ENCODE results near the gene NDUFB10. TPM values are rescaled to one million over a fixed set of nuclear protein-coding genes. Genes with fewer than 3 reads are reported as not detected.

The NDUFB10 gene
- total RNA-seq, 1 donor from 2014 or later, result 153 TPM

DNA sequence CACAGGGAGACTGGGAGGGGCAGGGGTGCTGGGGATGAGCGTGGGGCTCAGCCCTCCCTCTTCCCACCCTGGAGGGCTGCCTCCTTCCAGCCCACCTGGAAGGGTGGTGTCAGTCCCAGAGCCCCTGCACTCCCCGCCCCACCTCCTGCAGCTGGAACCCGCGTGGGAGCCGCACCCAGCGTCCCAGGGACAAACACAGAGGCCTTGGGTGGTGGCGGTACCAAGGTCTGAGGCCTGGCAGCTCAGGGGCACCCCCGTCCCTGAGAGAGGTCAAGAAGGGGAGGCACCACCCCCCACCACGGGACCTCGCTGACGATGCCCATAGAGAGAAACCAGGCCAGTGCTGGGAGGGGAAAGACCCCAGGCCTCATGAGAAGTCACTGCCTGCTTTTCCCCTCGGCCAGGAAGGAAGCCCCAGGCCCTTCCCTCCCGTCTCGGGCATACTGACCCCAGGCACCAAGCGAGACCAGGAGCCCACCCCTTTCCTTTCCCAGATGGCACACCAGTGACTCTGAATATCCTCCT, 45.2 kb upstream of the NDUFB10 start:
- Histone ChIP-seq H3K4me3 (ENCODE audit: insufficient read depth, low read depth, low read length) (no peak overlapping the region), H3K9me3 (ENCODE audit: insufficient read depth, low read depth, low read length) (no peaks in the 10 kb centered on the region), H3K36me3 (ENCODE audit: insufficient read depth, low read length) (no peaks in the 10 kb centered on the region), H2AFZ (ENCODE audit: low read depth, low read length) (no peak overlapping the region), H3K27ac (ENCODE audit: low read depth, low read length) (no peak overlapping the region), H4K20me1 (ENCODE audit: insufficient read depth, low read length) (no peaks in the 10 kb centered on the region), H3K4me1 (ENCODE audit: insufficient read depth, low read length) (no peaks in the 10 kb centered on the region), H3K79me2 (ENCODE audit: insufficient read depth, low read length) (no peaks in the 10 kb centered on the region), H3K27me3 (ENCODE audit: insufficient read depth, low read length) (peaks cover 33% of the 10 kb centered on the region), H3K9ac (ENCODE audit: low read length) (no peak overlapping the region), H3K4me2 (ENCODE audit: low read length) (no peak overlapping the region)
- no peak overlapping the region for H3K4me3 Mint-ChIP-seq (ENCODE audit: unreplicated experiment)
- no peak for FAIRE-seq
- H3K4me1 Mint-ChIP-seq (ENCODE audit: low read depth, unreplicated experiment), result no peaks in the 10 kb centered on the region
- TF ChIP-seq, protein P1, sequence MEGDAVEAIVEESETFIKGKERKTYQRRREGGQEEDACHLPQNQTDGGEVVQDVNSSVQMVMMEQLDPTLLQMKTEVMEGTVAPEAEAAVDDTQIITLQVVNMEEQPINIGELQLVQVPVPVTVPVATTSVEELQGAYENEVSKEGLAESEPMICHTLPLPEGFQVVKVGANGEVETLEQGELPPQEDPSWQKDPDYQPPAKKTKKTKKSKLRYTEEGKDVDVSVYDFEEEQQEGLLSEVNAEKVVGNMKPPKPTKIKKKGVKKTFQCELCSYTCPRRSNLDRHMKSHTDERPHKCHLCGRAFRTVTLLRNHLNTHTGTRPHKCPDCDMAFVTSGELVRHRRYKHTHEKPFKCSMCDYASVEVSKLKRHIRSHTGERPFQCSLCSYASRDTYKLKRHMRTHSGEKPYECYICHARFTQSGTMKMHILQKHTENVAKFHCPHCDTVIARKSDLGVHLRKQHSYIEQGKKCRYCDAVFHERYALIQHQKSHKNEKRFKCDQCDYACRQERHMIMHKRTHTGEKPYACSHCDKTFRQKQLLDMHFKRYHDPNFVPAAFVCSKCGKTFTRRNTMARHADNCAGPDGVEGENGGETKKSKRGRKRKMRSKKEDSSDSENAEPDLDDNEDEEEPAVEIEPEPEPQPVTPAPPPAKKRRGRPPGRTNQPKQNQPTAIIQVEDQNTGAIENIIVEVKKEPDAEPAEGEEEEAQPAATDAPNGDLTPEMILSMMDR (IDR thresholded peaks at IDR 0.05; ENCODE audit: insufficient read depth, low read depth, low read length), result no peak
- no peak for TF ChIP-seq EZH2 (IDR thresholded peaks at IDR 0.05; ENCODE audit: insufficient read depth, low read length)
- H3K9me3 Mint-ChIP-seq (ENCODE audit: unreplicated experiment), result no peaks in the 10 kb centered on the region
- H3K27me3 Mint-ChIP-seq (ENCODE audit: low read depth, unreplicated experiment), result peaks cover 38% of the 10 kb centered on the region
- H3K27ac Mint-ChIP-seq (ENCODE audit: unreplicated experiment), result no peak overlapping the region
- no peaks in the 10 kb centered on the region for H3K36me3 Mint-ChIP-seq (ENCODE audit: low read depth, unreplicated experiment)
- no peak for DNase-seq (ENCODE audit: low read depth)

DNA sequence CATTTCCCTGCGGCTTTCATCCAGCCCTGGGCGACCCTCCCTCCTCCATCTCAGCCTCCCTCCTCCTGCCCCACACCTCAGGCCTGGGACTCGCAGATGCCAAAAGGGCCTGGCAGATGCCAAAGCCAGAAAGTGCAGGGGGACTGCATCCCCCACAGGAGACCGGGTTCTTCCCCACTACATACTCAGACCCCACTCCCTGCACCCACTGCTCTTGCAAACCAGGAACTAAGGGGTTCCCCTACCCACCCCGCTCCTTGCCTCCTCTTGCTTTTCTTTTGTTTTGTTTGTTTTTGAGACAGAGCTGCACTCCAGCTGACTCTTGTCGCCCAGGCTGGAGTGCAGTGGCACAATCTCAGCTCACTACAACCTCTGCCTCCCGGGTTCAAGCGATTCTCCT, 44.4 kb upstream of the NDUFB10 start:
- TF ChIP-seq, protein P1 (IDR thresholded peaks at IDR 0.05; ENCODE audit: insufficient read depth, low read depth, low read length), result no peak
- TF ChIP-seq EZH2 (IDR thresholded peaks at IDR 0.05; ENCODE audit: insufficient read depth, low read length), result no peak
- Histone ChIP-seq H3K79me2 (ENCODE audit: insufficient read depth, low read length) (no peaks in the 10 kb centered on the region), H4K20me1 (ENCODE audit: insufficient read depth, low read length) (no peaks in the 10 kb centered on the region), H3K36me3 (ENCODE audit: insufficient read depth, low read length) (no peaks in the 10 kb centered on the region), H2AFZ (ENCODE audit: low read depth, low read length) (no peak overlapping the region), H3K4me1 (ENCODE audit: insufficient read depth, low read length) (no peaks in the 10 kb centered on the region), H3K4me3 (ENCODE audit: insufficient read depth, low read depth, low read length) (no peak overlapping the region), H3K9ac (ENCODE audit: low read length) (no peak overlapping the region), H3K27me3 (ENCODE audit: insufficient read depth, low read length) (peaks cover 42% of the 10 kb centered on the region), H3K9me3 (ENCODE audit: insufficient read depth, low read depth, low read length) (no peaks in the 10 kb centered on the region), H3K27ac (ENCODE audit: low read depth, low read length) (no peak overlapping the region), H3K4me2 (ENCODE audit: low read length) (no peak overlapping the region)
- FAIRE-seq (no peak), DNase-seq (ENCODE audit: low read depth) (no peak)
- no peak overlapping the region for H3K4me3 Mint-ChIP-seq (ENCODE audit: unreplicated experiment)
- no peak overlapping the region for H3K27ac Mint-ChIP-seq (ENCODE audit: unreplicated experiment)
- peaks cover 41% of the 10 kb centered on the region for H3K27me3 Mint-ChIP-seq (ENCODE audit: low read depth, unreplicated experiment)
- no peaks in the 10 kb centered on the region for H3K36me3 Mint-ChIP-seq (ENCODE audit: low read depth, unreplicated experiment)
- no peaks in the 10 kb centered on the region for H3K4me1 Mint-ChIP-seq (ENCODE audit: low read depth, unreplicated experiment)
- no peaks in the 10 kb centered on the region for H3K9me3 Mint-ChIP-seq (ENCODE audit: unreplicated experiment)

DNA sequence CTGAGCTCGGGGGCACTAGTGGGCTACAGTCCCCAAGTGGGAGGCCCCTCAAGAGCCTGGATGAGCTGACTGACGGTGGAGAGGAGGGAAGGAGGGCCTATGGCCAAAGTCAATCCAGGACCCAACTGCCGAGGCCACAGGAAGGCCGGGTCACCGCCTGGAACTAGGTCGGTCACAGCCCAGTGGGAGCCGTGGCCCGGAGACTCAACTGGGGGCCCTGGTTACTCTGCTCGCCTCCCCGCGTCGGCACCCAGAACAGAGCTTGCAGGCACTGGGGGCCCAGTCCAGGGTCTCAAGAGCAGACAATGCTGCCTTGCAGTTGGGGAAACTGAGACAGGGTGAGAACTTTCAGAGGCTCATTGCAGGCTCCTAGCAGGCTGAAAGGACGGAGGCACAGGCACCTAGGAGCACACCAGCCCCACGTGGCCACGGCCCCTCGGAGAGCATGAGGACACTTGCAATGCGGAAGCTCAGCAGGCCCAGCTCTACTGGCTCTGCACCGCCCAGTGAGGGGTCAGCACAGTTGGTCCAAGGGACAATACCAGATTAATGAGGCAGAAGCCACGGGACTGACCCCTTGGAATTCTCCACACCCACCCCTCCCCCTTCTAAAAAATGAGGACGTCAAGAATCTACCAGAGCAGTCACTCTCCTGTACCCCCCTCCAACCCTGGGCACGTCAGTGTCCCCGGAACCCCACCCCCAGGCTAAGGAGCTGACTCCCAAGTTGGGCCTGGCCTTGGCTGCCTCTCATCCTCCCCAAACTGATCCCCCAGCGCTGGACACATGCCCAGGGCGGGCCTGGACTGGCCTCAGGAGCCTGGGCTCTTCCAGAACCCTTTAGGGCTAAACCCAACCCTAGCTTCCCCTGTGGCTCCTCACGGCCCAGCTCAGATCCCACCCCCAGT, 43.4 kb upstream of the NDUFB10 start:
- Histone ChIP-seq H2AFZ (ENCODE audit: low read depth, low read length) (no peak overlapping the region), H3K9me3 (ENCODE audit: insufficient read depth, low read depth, low read length) (no peaks in the 10 kb centered on the region), H3K9ac (ENCODE audit: low read length) (no peak overlapping the region), H3K4me1 (ENCODE audit: insufficient read depth, low read length) (no peaks in the 10 kb centered on the region), H3K4me2 (ENCODE audit: low read length) (no peak overlapping the region), H3K36me3 (ENCODE audit: insufficient read depth, low read length) (no peaks in the 10 kb centered on the region), H3K27me3 (ENCODE audit: insufficient read depth, low read length) (peaks cover 51% of the 10 kb centered on the region), H4K20me1 (ENCODE audit: insufficient read depth, low read length) (no peaks in the 10 kb centered on the region), H3K4me3 (ENCODE audit: insufficient read depth, low read depth, low read length) (no peak overlapping the region), H3K79me2 (ENCODE audit: insufficient read depth, low read length) (no peaks in the 10 kb centered on the region), H3K27ac (ENCODE audit: low read depth, low read length) (no peak overlapping the region)
- no peaks in the 10 kb centered on the region for H3K36me3 Mint-ChIP-seq (ENCODE audit: low read depth, unreplicated experiment)
- H3K27ac Mint-ChIP-seq (ENCODE audit: unreplicated experiment), result no peak overlapping the region
- H3K4me1 Mint-ChIP-seq (ENCODE audit: low read depth, unreplicated experiment), result no peaks in the 10 kb centered on the region
- no peaks in the 10 kb centered on the region for H3K9me3 Mint-ChIP-seq (ENCODE audit: unreplicated experiment)
- FAIRE-seq, result no peak
- no peak for DNase-seq (ENCODE audit: low read depth)
- H3K4me3 Mint-ChIP-seq (ENCODE audit: unreplicated experiment), result no peak overlapping the region
- TF ChIP-seq EZH2 (IDR thresholded peaks at IDR 0.05; ENCODE audit: insufficient read depth, low read length), result no peak
- TF ChIP-seq, protein P1 (IDR thresholded peaks at IDR 0.05; ENCODE audit: insufficient read depth, low read depth, low read length), result no peak
- H3K27me3 Mint-ChIP-seq (ENCODE audit: low read depth, unreplicated experiment), result peaks cover 51% of the 10 kb centered on the region
